ENCODE data around the gene CXCR3.

DNA sequence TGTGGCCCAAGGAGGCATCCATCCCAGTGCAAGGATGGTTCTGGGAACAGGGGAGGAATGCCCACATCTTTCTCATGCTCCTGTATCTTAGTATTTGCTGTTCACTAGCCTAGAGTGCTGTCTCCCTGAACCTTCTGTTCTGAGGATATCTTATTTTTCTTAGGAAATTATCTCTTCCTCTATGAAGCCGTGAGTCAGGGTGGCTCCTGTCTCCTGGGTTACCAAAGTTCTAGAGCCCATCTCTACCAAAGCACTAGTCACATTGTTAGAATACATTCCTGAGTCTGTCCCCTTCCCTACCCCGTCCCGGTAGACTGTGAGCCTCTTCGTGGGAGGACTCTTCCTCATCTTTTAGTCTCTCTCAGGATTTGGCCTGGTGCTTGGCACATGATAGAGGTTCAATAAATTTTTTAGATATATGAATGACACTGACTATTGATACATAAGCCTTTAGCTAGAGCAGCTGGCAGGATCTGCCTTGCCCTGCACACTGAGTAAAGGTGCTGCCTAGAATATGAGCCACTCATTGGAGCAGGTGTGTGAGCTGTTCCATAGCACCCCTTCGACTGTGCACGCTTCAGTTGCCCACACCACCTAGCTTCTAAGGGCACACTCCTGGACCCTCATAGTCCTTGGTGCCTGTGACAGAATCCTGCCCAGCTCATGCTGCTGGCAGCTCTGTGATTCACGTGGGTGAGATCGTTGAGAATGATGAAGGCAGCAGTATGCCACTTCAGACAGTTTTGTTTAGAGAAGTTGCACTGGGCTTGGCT is 13.3 kb downstream of the CXCR3 start:
- TF ChIP-seq EP300 (IDR thresholded peaks at IDR 0.05) (no peak), POLR2A (IDR thresholded peaks at IDR 0.05) (no peak), CTCF (IDR thresholded peaks at IDR 0.05) (no peak)
